ENCODE measurements around the gene SMURF2. TPM values are rescaled to one million over a fixed set of nuclear protein-coding genes. Genes with fewer than 3 reads are reported as not detected.
A peak's percentile ranks its signal among the peaks of the same experiment; 100 is the strongest.
"Not testable (repeated sequence)": the region's sequence is repeated elsewhere in the genome, so short reads cannot be mapped to it uniquely, and the experiment has no call there.

The SMURF2 gene
- total and polyA plus RNA-seq, 7 experiments from 2014 or later: 8.8 to 35.7 (median 30.9) TPM

DNA sequence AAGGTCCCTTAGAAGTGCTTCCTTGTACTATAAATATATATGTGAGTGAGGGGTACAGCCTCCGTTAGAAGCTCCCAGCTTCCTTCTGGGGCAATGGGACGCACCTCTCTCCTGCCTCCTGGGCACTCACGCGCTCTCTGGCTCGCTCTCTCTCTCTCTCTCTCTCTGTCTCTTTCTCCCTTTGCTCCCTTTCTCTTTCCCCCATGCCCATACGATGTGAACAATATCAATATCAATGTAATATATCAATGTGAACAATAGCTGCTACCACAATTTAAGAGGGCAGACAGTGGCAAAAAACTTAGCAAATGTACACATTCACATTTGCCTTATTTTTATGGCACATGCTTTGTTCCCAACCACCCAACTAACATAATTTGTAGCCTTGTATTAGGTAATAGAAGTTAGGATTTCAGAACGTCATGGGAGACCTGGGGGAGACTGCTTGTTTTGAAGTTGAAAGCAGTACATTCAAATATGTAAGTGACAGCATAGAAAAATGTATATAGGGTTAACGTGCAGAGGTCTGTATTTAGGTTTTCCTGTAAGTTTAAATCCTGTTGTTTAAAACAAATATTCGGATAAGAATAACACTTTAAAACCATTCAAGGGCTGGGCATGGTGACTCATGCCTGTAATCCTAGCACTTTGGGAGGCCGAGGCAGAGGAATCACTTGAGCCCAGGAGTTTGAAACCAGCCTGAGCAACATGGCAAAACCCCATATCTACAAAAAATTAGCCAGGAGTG lies 8.9 kb upstream of the SMURF2 start:
- H3K27ac Mint-ChIP-seq; H3K9me3 ChIP-seq (ENCODE audit: control insufficient read depth in 2 of 3, low read length in 3 of 3); H3K36me3 ChIP-seq (ENCODE audit: control insufficient read depth in 2 of 3, insufficient read depth in 3 of 3, low read length in 3 of 3); H3K4me1 ChIP-seq (ENCODE audit: control insufficient read depth in 2 of 2, insufficient read depth in 2 of 2, low read length in 2 of 2); H3K27me3 ChIP-seq (ENCODE audit: control insufficient read depth in 2 of 2, insufficient read depth in 2 of 2, low read length in 2 of 2); DNase-seq; H3K27ac ChIP-seq (ENCODE audit: low read depth, low read length); H3K4me1 Mint-ChIP-seq; intact Hi-C loops (cut with micrococcal nuclease); H3K36me3 Mint-ChIP-seq; H3K4me3 ChIP-seq (ENCODE audit: low read length); H3K9me3 Mint-ChIP-seq; ATAC-seq; POLR2A ChIA-PET; H3K27me3 Mint-ChIP-seq; H3K4me3 Mint-ChIP-seq: not testable (repeated sequence)
- CTCF ChIA-PET: interaction anchor here (0.9 kb wide), 1 partner anchor 66 kb away, joined by 4 read pairs; no protein-coding TSS in a partner anchor

DNA sequence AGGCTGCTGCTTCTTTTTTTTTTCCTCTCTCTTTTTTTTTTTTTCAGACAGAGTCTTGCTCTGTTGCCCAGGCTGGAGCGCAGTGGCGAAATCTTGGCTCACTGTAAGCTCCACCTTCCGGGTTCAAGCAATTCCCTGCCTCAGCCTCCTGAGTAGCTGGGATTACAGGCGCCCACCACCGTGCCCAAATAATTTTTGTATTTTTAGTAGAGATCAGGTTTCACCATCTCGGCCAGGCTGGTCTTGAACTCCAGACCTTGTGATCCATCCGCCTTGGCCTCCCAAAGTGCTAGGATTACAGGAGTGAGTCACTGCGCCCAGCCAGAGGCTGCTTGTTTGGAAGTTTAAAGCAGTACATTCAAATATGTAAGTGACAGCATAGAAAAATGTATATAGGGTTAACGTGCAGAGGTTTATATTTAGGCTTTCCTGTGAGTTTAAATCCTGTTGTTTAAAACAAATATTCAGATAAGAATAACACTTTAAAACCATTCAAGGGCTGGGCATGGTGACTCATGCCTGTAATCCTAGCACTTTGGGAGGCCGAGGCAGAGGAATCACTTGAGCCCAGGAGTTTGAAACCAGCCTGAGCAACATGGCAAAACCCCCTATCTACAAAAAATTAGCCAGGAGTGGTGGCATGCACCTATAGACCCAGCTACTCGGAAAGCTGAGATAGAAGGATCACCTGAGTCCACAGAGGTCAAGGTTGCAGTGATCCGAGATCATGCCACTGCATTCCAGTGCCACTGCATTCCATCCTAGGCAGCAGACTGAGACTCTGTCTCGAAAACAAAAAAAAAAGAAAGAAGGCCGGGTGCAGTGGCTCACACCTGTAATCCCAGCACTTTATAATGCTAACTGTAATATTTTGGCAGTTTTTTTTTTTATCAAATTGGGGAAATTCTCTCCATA lies 6.0 kb upstream of the SMURF2 start:
- ATAC-seq; DNase-seq; H3K27me3 Mint-ChIP-seq; intact Hi-C loops (cut with micrococcal nuclease); H3K4me1 Mint-ChIP-seq; H3K36me3 ChIP-seq (ENCODE audit: control insufficient read depth in 2 of 3, insufficient read depth in 3 of 3, low read length in 3 of 3); H3K9me3 ChIP-seq (ENCODE audit: control insufficient read depth in 2 of 3, low read length in 3 of 3); H3K36me3 Mint-ChIP-seq; H3K4me3 ChIP-seq (ENCODE audit: low read length); H3K27me3 ChIP-seq (ENCODE audit: control insufficient read depth in 2 of 2, insufficient read depth in 2 of 2, low read length in 2 of 2); H3K27ac ChIP-seq (ENCODE audit: low read depth, low read length); H3K4me1 ChIP-seq (ENCODE audit: control insufficient read depth in 2 of 2, insufficient read depth in 2 of 2, low read length in 2 of 2); H3K4me3 Mint-ChIP-seq; H3K9me3 Mint-ChIP-seq; CTCF ChIA-PET: not testable (repeated sequence)
- POLR2A ChIA-PET: interaction anchor here (0.7 to 0.8 kb wide), 2 partner anchors 11 to 18 kb away, joined by 3 to 11 read pairs; no protein-coding TSS in a partner anchor
- peak overlapping the region in 1 of 9 donors; percentile 25 for H3K27ac Mint-ChIP-seq

DNA sequence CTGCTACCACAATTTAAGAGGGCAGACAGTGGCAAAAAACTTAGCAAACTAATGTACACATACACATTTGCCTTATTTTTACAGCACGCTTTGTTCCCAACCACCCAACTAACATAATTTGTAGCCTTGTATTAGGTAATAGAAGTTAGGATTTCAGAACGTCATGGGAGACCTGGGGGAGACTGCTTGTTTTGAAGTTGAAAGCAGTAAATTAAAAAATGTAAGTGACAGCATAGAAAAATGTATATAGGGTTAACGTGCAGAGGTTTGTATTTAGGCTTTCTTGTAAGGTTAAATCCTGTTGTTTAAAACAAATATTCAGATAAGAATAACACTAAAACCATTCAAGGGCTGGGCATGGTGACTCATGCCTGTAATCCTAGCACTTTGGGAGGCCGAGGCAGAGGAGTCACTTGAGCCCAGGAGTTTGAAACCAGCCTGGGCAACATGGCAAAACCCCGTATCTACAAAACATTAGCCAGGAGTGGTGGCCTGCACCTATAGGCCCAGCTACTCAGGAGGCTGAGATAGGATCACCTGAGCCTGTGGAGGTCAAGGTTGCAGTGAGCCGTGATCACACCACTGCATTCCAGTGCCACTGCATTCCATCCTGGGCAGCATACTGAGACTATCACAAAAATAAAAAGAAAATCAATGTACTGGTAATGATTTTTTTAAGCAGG lies 2.3 kb upstream of the SMURF2 start:
- H3K4me1 Mint-ChIP-seq: peaks cover 14 to 23% (median 19%) of the 10 kb centered on the region in 7 donors
- H3K27ac ChIP-seq (ENCODE audit: low read depth, low read length); H3K9me3 ChIP-seq (ENCODE audit: control insufficient read depth in 2 of 3, low read length in 3 of 3); H3K27ac Mint-ChIP-seq; ATAC-seq; H3K4me3 Mint-ChIP-seq; POLR2A ChIA-PET; DNase-seq; H3K36me3 Mint-ChIP-seq; CTCF ChIA-PET; H3K27me3 Mint-ChIP-seq; H3K9me3 Mint-ChIP-seq; H3K27me3 ChIP-seq (ENCODE audit: control insufficient read depth in 2 of 2, insufficient read depth in 2 of 2, low read length in 2 of 2); H3K36me3 ChIP-seq (ENCODE audit: control insufficient read depth in 2 of 3, insufficient read depth in 3 of 3, low read length in 3 of 3); H3K4me3 ChIP-seq (ENCODE audit: low read length): not testable (repeated sequence)
- intact Hi-C loops (cut with micrococcal nuclease): loop anchor here (5.0 kb wide), 6 partner anchors 43 to 822 kb away; partner anchors contain the start of genes GNA13 (in 1 of the 2) and SMARCD2 (in 1 of the 2)
- peaks cover 7 to 13% of the 10 kb centered on the region in 2 donors for H3K4me1 ChIP-seq (ENCODE audit: control insufficient read depth in 2 of 2, insufficient read depth in 2 of 2, low read length in 2 of 2)

DNA sequence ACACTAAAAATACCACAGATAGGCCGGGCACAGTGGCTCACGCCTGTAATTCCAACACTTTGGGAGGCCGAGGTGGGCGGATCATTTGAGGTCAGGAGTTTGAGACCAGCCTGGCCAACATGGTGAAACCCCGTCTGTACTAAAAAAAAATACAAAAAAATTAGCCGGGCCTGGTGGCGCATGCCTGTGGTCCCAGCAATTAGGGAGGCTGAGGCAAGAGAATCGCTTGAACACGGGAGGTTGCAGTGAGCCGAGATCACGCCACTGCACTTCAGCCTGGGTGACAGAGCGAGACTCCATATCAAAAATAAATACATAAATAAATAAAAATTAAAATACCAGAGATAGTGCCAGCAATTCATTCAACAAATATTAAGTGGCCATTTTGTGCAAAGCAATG lies 1.7 kb upstream of the SMURF2 start:
- ATAC-seq; H3K27me3 Mint-ChIP-seq; H3K4me3 ChIP-seq (ENCODE audit: low read length); H3K27ac ChIP-seq (ENCODE audit: low read depth, low read length); POLR2A ChIA-PET; H3K27ac Mint-ChIP-seq; H3K36me3 Mint-ChIP-seq; H3K9me3 Mint-ChIP-seq; DNase-seq; CTCF ChIA-PET; H3K9me3 ChIP-seq (ENCODE audit: control insufficient read depth in 2 of 3, low read length in 3 of 3); H3K27me3 ChIP-seq (ENCODE audit: control insufficient read depth in 2 of 2, insufficient read depth in 2 of 2, low read length in 2 of 2); H3K36me3 ChIP-seq (ENCODE audit: control insufficient read depth in 2 of 3, insufficient read depth in 3 of 3, low read length in 3 of 3); H3K4me3 Mint-ChIP-seq: not testable (repeated sequence)
- H3K4me1 Mint-ChIP-seq: peaks cover 17 to 29% (median 24%) of the 10 kb centered on the region in 7 donors
- peaks cover 7 to 14% of the 10 kb centered on the region in 2 donors for H3K4me1 ChIP-seq (ENCODE audit: control insufficient read depth in 2 of 2, insufficient read depth in 2 of 2, low read length in 2 of 2)
- intact Hi-C loops (cut with micrococcal nuclease): loop anchor here (2.0 to 5.0 kb wide), 8 partner anchors 15 to 822 kb away; partner anchors contain the start of genes GNA13 (in 1 of the 2) and SMARCD2 (in 1 of the 2)

DNA sequence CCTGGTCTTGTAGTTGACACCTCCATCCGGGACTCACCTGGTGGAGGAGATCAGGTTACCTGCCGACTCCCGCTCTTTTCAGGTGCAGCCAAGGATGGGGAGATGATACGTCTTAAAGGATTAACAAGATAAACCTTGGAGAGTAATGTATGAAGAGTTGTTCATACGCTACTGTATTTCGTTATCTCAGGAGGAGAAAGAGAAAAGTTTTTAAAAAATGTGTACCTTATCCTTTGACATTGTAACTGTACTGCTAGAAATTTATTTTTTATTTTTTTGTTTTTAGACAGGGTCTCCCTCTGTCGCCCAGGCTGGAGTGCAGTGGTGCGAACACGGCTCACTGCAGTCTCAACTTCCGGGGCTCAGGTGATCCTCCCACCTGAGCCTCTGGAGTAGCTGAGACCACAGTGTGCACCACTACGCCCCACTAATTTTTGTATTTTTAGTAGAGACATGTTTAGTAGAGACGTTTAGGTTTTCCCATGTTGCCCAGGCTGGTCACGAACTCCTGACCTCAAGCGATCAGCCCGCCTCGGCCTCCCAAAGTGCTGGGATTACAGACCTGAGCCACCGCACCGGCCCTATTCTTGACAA lies 764 bp upstream of the SMURF2 start:
- Mint-ChIP-seq H3K4me3 (peak overlapping the region; percentile 84 to 99 (median 88)), H3K4me1 (peaks cover 22 to 35% (median 27%) of the 10 kb centered on the region in 7 donors), H3K27ac (peak overlapping the region; percentile 52 to 96 (median 80)), H3K9me3 (no peaks in the 10 kb centered on the region), H3K36me3 (peaks cover 0 to 7% (median 0%) of the 10 kb centered on the region in 5 donors), H3K27me3 (no peaks in the 10 kb centered on the region)
- ATAC-seq: no peak
- ChIA-PET CTCF (no interaction called here), POLR2A (interaction anchor here (2.0 to 2.7 kb wide), 2 partner anchors 46 to 157 kb away, joined by 14 to 22 read pairs; partner anchors contain the start of genes CEP95 and DDX5)
- no peaks in the 10 kb centered on the region for H3K9me3 ChIP-seq (ENCODE audit: control insufficient read depth in 2 of 3, low read length in 3 of 3)
- H3K27ac ChIP-seq (ENCODE audit: low read depth, low read length): peak overlapping the region; percentile 72
- peak overlapping the region; percentile 77 for H3K4me3 ChIP-seq (ENCODE audit: low read length)
- intact Hi-C loops (cut with micrococcal nuclease): loop anchor here (1.0 to 5.0 kb wide), 9 partner anchors 14 to 821 kb away; partner anchors contain the start of genes GNA13 (in 1 of the 2), SMARCD2 (in 1 of the 2) and TEX2 (in 1 of the 2)
- H3K36me3 ChIP-seq (ENCODE audit: control insufficient read depth in 2 of 3, insufficient read depth in 3 of 3, low read length in 3 of 3): no peaks in the 10 kb centered on the region
- peaks cover 7 to 18% of the 10 kb centered on the region in 2 donors for H3K4me1 ChIP-seq (ENCODE audit: control insufficient read depth in 2 of 2, insufficient read depth in 2 of 2, low read length in 2 of 2)
- no peak for DNase-seq
- H3K27me3 ChIP-seq (ENCODE audit: control insufficient read depth in 2 of 2, insufficient read depth in 2 of 2, low read length in 2 of 2): no peaks in the 10 kb centered on the region

DNA sequence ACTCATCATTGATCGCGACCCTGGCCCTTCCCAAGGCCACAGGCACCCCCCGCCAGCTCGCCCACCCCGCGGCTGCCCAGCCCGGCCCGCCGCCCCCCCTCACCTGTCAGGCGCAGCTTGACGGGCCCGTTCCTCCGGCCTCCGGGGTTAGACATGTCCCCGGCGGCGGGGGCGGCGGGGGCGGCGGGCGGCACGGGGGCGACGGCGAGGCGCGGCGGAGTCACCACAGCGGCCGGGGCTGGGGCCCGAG lies 456 bp downstream of the SMURF2 start:
- H3K9me3 Mint-ChIP-seq: no peaks in the 10 kb centered on the region
- H3K36me3 ChIP-seq (ENCODE audit: control insufficient read depth in 2 of 3, insufficient read depth in 3 of 3, low read length in 3 of 3): no peaks in the 10 kb centered on the region
- peak overlapping the region; percentile 85 to 96 (median 94) for H3K27ac Mint-ChIP-seq
- peak overlapping the region; percentile 87 to 99 (median 98) for H3K4me3 Mint-ChIP-seq
- H3K27me3 ChIP-seq (ENCODE audit: control insufficient read depth in 2 of 2, insufficient read depth in 2 of 2, low read length in 2 of 2): no peaks in the 10 kb centered on the region
- DNase-seq (no peak), ATAC-seq (no peak)
- peak overlapping the region; percentile 68 for H3K4me3 ChIP-seq (ENCODE audit: low read length)
- no peaks in the 10 kb centered on the region for H3K27me3 Mint-ChIP-seq
- ChIA-PET CTCF (no interaction called here), POLR2A (interaction anchor here (0.6 to 2.7 kb wide), 6 partner anchors 43 to 340 kb away, joined by 3 to 22 read pairs (median 4); partner anchors contain the start of genes CEP95 and DDX5)
- H3K4me1 ChIP-seq (ENCODE audit: control insufficient read depth in 2 of 2, insufficient read depth in 2 of 2, low read length in 2 of 2): peaks cover 13 to 18% of the 10 kb centered on the region in 2 donors
- intact Hi-C loops (cut with micrococcal nuclease): loop anchor here (1.0 to 5.0 kb wide), 8 partner anchors 46 to 819 kb away; partner anchors contain the start of genes CEP95 (in 2 of the 2), DDX5 (in 2 of the 2), GNA13 (in 1 of the 2) and SMARCD2 (in 1 of the 2)
- H3K27ac ChIP-seq (ENCODE audit: low read depth, low read length): peak overlapping the region; percentile 72
- peaks cover 0 to 13% (median 0%) of the 10 kb centered on the region in 5 donors for H3K36me3 Mint-ChIP-seq
- no peaks in the 10 kb centered on the region for H3K9me3 ChIP-seq (ENCODE audit: control insufficient read depth in 2 of 3, low read length in 3 of 3)
- peaks cover 33 to 47% (median 39%) of the 10 kb centered on the region in 7 donors for H3K4me1 Mint-ChIP-seq

All from naive thymus-derived CD4-positive, alpha-beta T cell (primary cell).